B cell (primary cell): Measurements from ENCODE around the gene PSMC5. TPM values are rescaled to one million over a fixed set of nuclear protein-coding genes. Genes with fewer than 3 reads are reported as not detected.

Source experiments
- ATAC-seq: fragments of 200-7000 bp; cut with Tn5 transposase; one replicate; pipeline ENCODE4 v1.10.0; 2021; ENCODE audit warnings: low read depth, mild to moderate bottlenecking, moderate number of reproducible peaks, moderate library complexity
- CTCF ChIA-PET: fragments of 350-600 bp; sonication (Branson Sonifier 250); formaldehyde crosslinking; loops from one replicate; lab custom pipeline; 2021; ENCODE audit warnings: antibody characterized with exemption, inconsistent platforms; lab: Charles Lee
- POLR2A ChIA-PET: fragments of 350-600 bp; sonication (Branson Sonifier 250); formaldehyde crosslinking; loops from one replicate; lab custom pipeline; 2021; ENCODE audit warnings: antibody characterized with exemption; lab: Charles Lee
- DNase-seq: peaks from one replicate; pipeline ENCODE4 v3.0.0; 2013
- H2AFZ ChIP-seq: 2 replicates; pipeline ENCODE4 v1.6.1; 2012; ENCODE audit warnings: mild to moderate bottlenecking, low read depth, low read length; ENCODE audit not compliant: insufficient read depth, poor library complexity, severe bottlenecking
- H3K27ac ChIP-seq, 2 donors: 1 replicate in 1 of 2; 2 replicates in 1 of 2; pipeline ENCODE4 v1.5.1; 2012 to 2013; ENCODE audit warnings: low read length in 2 of 2, mild to moderate bottlenecking in 2 of 2, moderate library complexity in 1 of 2
- H3K27me3 ChIP-seq, 4 experiments: fragments of 200-600 bp in 1 of 4; sonication (generic) in 1 of 4; replicated peaks in 1 of 4; 1 replicate in 2 of 4; 2 replicates in 2 of 4; pipeline versions ENCODE4 v1.6.1 to v1.7.0; 2013 to 2016; ENCODE audit warnings: low read length in 3 of 4, mild to moderate bottlenecking in 2 of 4, mixed read lengths in 1 of 4, moderate library complexity in 1 of 4; ENCODE audit not compliant: insufficient read depth in 4 of 4, control insufficient read depth in 3 of 4; ENCODE audit errors: control extremely low read depth in 1 of 4
- H3K36me3 ChIP-seq, 2 experiments: replicated peaks in 1 of 2; 1 replicate in 1 of 2; 2 replicates in 1 of 2; pipeline versions ENCODE4 v1.6.1 to v1.7.1; 2013; ENCODE audit warnings: low read length in 1 of 2; ENCODE audit not compliant: insufficient read depth in 2 of 2, control insufficient read depth in 1 of 2; ENCODE audit errors: control extremely low read depth in 1 of 2, extremely low read depth in 1 of 2
- H3K4me1 ChIP-seq, 2 donors: fragments of 200-600 bp in 1 of 2; sonication (generic) in 1 of 2; 1 replicate in 1 of 2; 2 replicates in 1 of 2; pipeline versions ENCODE4 v1.5.1 to v1.6.1; 2013 to 2017; ENCODE audit warnings: low read length in 2 of 2; ENCODE audit not compliant: control insufficient read depth in 2 of 2, insufficient read depth in 2 of 2
- H3K4me2 ChIP-seq: replicated peaks from 2 replicates; pipeline ENCODE3; 2012; ENCODE audit warnings: mild to moderate bottlenecking, low read depth, low read length; ENCODE audit not compliant: poor library complexity, severe bottlenecking
- H3K4me3 ChIP-seq, 5 experiments: fragments of 200-600 bp in 1 of 5; sonication (generic) in 1 of 5; 1 replicate in 3 of 5; 2 replicates in 2 of 5; pipeline versions ENCODE4 v1.5.1 to v1.7.0; 2011 to 2016; ENCODE audit warnings: low read length in 4 of 5, mild to moderate bottlenecking in 4 of 5, low read depth in 2 of 5, control low read depth in 1 of 5, moderate library complexity in 1 of 5; ENCODE audit not compliant: insufficient read depth in 1 of 5; ENCODE audit errors: control extremely low read depth in 1 of 5, extremely low read depth in 1 of 5
- H3K79me2 ChIP-seq: fragments of 200-600 bp; sonication (generic); one replicate; pipeline ENCODE4 v1.6.0; 2016; ENCODE audit warnings: low read length; ENCODE audit not compliant: control insufficient read depth, insufficient read depth
- H3K9ac ChIP-seq: fragments of 200-600 bp; sonication (generic); 2 replicates; pipeline ENCODE4 v1.6.1; 2017; ENCODE audit warnings: mild to moderate bottlenecking, low read length, moderate library complexity
- H3K9me3 ChIP-seq, 3 donors: one replicate each; pipeline versions ENCODE4 v1.6.1 to v1.7.1; 2013; ENCODE audit warnings: low read length in 2 of 3; ENCODE audit not compliant: control insufficient read depth in 2 of 3, insufficient read depth in 1 of 3; ENCODE audit errors: control extremely low read depth in 1 of 3
- H4K20me1 ChIP-seq: 2 replicates; pipeline ENCODE4 v1.6.0; 2012; ENCODE audit warnings: mild to moderate bottlenecking, low read length; ENCODE audit not compliant: insufficient read depth, control insufficient read depth, poor library complexity, severe bottlenecking
- H3K27ac Mint-ChIP-seq: one replicate; pipeline ENCODE4 v1.8.0; 2021; ENCODE audit warnings: mixed read lengths
- H3K27me3 Mint-ChIP-seq: one replicate; pipeline ENCODE4 v1.8.0; 2021; ENCODE audit warnings: mixed read lengths
- H3K4me1 Mint-ChIP-seq: one replicate; pipeline ENCODE4 v1.8.0; 2021; ENCODE audit warnings: mixed read lengths
- H3K4me3 Mint-ChIP-seq: one replicate; pipeline ENCODE4 v1.8.0; 2021; ENCODE audit warnings: mixed read lengths
- H3K9me3 Mint-ChIP-seq: one replicate; pipeline ENCODE4 v1.8.0; 2022; ENCODE audit warnings: mixed read lengths; ENCODE audit not compliant: insufficient read depth
- EZH2 ChIP-seq: IDR thresholded peaks from 2 replicates; pipeline ENCODE4 v1.6.1; 2012; ENCODE audit warnings: borderline replicate concordance, low read depth, mild to moderate bottlenecking, moderate library complexity, low read length; ENCODE audit not compliant: insufficient read depth, poor library complexity, severe bottlenecking
- WGBS: methylation state at CpG from one replicate; pipeline ENCODE4 v1.1.5; 2013; ENCODE audit warnings: missing lambda C conversion rate; ENCODE audit not compliant: insufficient coverage; 5-methylcytosine and 5-hydroxymethylcytosine counted together
- intact Hi-C: fragments of 100-400 bp; cut with micrococcal nuclease; formaldehyde crosslinking; loops from one replicate; pipeline ENCODE4 v1.10.0; 2022
- polyA plus RNA-seq: library from polyadenylated mRNA; depleted of rRNA; stranded (reverse); fragments of >200 nt; gene quantifications from 2 replicates; pipeline ENCODE4 v1.2.3, GENCODE V29; 2012
- total RNA-seq, 2 donors: library from RNA; stranded (reverse); fragments of 120-200 nt in 1 of 2; gene quantifications; 1 replicate in 1 of 2; 2 replicates in 1 of 2; pipeline versions ENCODE4 v1.2.3 to v1.2.4, GENCODE V29; 2013 to 2022
- TF ChIP-seq, protein P1 (sequence below): fragments of 200-600 bp; IDR thresholded peaks from one replicate; pipeline ENCODE4 v1.8.0; 2022; ENCODE audit warnings: antibody characterized with exemption, mild to moderate bottlenecking

The PSMC5 gene
- total and polyA plus RNA-seq, 2 donors (not counting 1 experiment from before 2014, with no cell fraction given): 87.1 to 104 TPM

DNA sequence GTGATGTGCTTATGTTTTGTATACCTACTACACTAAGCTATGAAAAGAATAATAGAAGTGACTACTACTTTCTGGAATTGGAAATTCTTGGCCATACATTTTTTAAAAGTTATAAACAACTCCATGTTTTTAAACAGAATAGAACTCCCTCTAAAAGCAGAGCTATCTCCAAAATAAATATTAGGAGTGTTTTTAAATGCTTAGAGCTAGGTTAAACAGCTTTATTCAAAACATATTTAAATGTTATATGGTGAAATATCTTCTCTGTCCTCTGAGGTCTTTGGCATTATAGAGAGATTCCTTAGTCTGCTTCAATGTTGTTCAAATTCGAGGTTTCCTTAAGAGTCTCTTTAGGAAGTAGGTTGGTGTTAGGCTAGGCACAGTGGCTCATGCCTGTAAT is 22.9 kb upstream of the PSMC5 start:
- Histone ChIP-seq H3K4me1 (no peaks in the 10 kb centered on the region), H4K20me1 (no peaks in the 10 kb centered on the region), H3K4me2 (no peak overlapping the region), H3K4me3 (no peak overlapping the region), H3K36me3 (peaks cover 4 to 90% of the 10 kb centered on the region in 2 experiments), H3K27me3 (no peaks in the 10 kb centered on the region), H3K9ac (no peak overlapping the region), H3K79me2 (no peaks in the 10 kb centered on the region), H2AFZ (no peak overlapping the region), H3K9me3 (no peaks in the 10 kb centered on the region), H3K27ac (no peak overlapping the region)
- Mint-ChIP-seq H3K27me3 (no peaks in the 10 kb centered on the region), H3K4me1 (peaks cover 4% of the 10 kb centered on the region), H3K9me3 (no peaks in the 10 kb centered on the region), H3K27ac (no peak overlapping the region), H3K4me3 (no peak overlapping the region)
- no peak for ATAC-seq
- no peak for TF ChIP-seq EZH2
- TF ChIP-seq, protein P1, sequence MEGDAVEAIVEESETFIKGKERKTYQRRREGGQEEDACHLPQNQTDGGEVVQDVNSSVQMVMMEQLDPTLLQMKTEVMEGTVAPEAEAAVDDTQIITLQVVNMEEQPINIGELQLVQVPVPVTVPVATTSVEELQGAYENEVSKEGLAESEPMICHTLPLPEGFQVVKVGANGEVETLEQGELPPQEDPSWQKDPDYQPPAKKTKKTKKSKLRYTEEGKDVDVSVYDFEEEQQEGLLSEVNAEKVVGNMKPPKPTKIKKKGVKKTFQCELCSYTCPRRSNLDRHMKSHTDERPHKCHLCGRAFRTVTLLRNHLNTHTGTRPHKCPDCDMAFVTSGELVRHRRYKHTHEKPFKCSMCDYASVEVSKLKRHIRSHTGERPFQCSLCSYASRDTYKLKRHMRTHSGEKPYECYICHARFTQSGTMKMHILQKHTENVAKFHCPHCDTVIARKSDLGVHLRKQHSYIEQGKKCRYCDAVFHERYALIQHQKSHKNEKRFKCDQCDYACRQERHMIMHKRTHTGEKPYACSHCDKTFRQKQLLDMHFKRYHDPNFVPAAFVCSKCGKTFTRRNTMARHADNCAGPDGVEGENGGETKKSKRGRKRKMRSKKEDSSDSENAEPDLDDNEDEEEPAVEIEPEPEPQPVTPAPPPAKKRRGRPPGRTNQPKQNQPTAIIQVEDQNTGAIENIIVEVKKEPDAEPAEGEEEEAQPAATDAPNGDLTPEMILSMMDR: no peak
- no peak for DNase-seq
- ChIA-PET POLR2A (no interaction called here), CTCF (interaction anchor here (1.2 kb wide), 1 partner anchor 30 kb away, joined by 5 read pairs; no protein-coding TSS in a partner anchor)
- intact Hi-C loops: no loop called here
- 93% methylated on average over 1 of the region's 1 CpG for WGBS

- Mint-ChIP-seq H3K27me3 (no peaks in the 10 kb centered on the region), H3K4me3 (no peak overlapping the region), H3K27ac (no peak overlapping the region), H3K9me3 (no peaks in the 10 kb centered on the region), H3K4me1 (peaks cover 11% of the 10 kb centered on the region)
- ATAC-seq: no peak
- WGBS: no CpG with 5 or more reads among the region's 2 CpGs
- Histone ChIP-seq H3K36me3 (peaks cover 7 to 84% of the 10 kb centered on the region in 2 experiments), H3K4me3 (no peak overlapping the region), H3K9ac (no peak overlapping the region), H3K27ac (peak overlapping the region in 1 of 2 donors; percentile 18), H3K4me2 (no peak overlapping the region), H3K27me3 (no peaks in the 10 kb centered on the region), H4K20me1 (no peaks in the 10 kb centered on the region), H3K79me2 (no peaks in the 10 kb centered on the region), H2AFZ (no peak overlapping the region), H3K9me3 (no peaks in the 10 kb centered on the region), H3K4me1 (peaks cover 9 to 10% of the 10 kb centered on the region in 2 donors)
- POLR2A ChIA-PET: no interaction called here
- DNase-seq: no peak
- CTCF ChIA-PET: no interaction called here
- intact Hi-C loops: no loop called here
- TF ChIP-seq, protein P1: no peak
- TF ChIP-seq EZH2: no peak
Measured at GRCh38 chr17:63805591-63805990, 21.6 kb upstream of the PSMC5 start.
